NT2/D1 (cell line): ENCODE results near the gene SCNN1B.
"Not testable (repeated sequence)": the region's sequence is repeated elsewhere in the genome, so short reads cannot be mapped to it uniquely, and the experiment has no call there.

Source experiments
- DNase-seq: peaks from one replicate; pipeline ENCODE4 v3.0.0-alpha.2; 2011; ENCODE audit warnings: low read depth, low spot score
- H3K27me3 ChIP-seq: 2 replicates; pipeline ENCODE4 v1.6.0; 2011; ENCODE audit warnings: mild to moderate bottlenecking; ENCODE audit not compliant: insufficient read length, insufficient read depth
- H3K36me3 ChIP-seq: 2 replicates; pipeline ENCODE4 v1.6.1; 2011; ENCODE audit warnings: mild to moderate bottlenecking, low read length, mixed read lengths; ENCODE audit not compliant: insufficient read depth, insufficient read length
- H3K4me1 ChIP-seq: 2 replicates; pipeline ENCODE4 v1.5.1; 2011; ENCODE audit not compliant: insufficient read depth, insufficient read length
- H3K4me3 ChIP-seq: 2 replicates; pipeline ENCODE4 v1.5.1; 2011; ENCODE audit warnings: low read depth; ENCODE audit not compliant: insufficient read length
- H3K9ac ChIP-seq: 2 replicates; pipeline ENCODE4 v1.6.0; 2011; ENCODE audit warnings: low read depth; ENCODE audit not compliant: insufficient read length
- H3K9me3 ChIP-seq: 2 replicates; pipeline ENCODE4 v1.5.1; 2011; ENCODE audit warnings: mild to moderate bottlenecking, low read length; ENCODE audit not compliant: insufficient read depth
- SUZ12 ChIP-seq: IDR thresholded peaks from 2 replicates; pipeline ENCODE4 v1.6.1; 2011; ENCODE audit not compliant: insufficient read length, insufficient read depth; ENCODE audit errors: extremely low read depth
- YY1 ChIP-seq: IDR thresholded peaks from 2 replicates; pipeline ENCODE4 v1.6.1; 2011; ENCODE audit not compliant: insufficient read length, insufficient read depth
- ZNF274 ChIP-seq: IDR thresholded peaks from 2 replicates; pipeline ENCODE4 v1.6.1; 2011; ENCODE audit warnings: mild to moderate bottlenecking, low read depth, low read length

The SCNN1B gene

DNA sequence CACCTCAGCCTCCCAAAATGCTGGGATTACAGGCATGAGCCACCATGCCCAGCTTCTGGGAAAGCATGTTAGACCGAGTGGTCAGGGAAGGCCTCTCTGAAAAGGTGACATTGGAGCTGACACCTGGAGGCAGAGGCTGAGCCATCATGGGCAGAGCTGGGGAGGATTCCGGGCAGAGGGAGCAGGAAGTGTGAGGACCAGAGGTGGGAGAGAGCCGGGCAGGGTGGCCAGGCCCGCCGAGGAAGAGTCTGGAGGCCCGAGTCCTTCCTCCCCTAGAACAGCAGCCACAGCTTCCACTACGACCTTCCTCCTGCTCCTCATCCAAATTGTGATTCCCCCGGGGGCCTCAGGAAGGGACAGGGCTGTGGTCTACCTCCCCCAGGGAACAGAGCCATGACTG is 76.2 kb downstream of the SCNN1B start:
- H3K4me3 ChIP-seq: no peak overlapping the region
- no peak for TF ChIP-seq YY1
- no peak for TF ChIP-seq ZNF274
- no peak for TF ChIP-seq SUZ12
- H3K4me1 ChIP-seq: peaks cover 11% of the 10 kb centered on the region
- no peaks in the 10 kb centered on the region for H3K27me3 ChIP-seq
- H3K36me3 ChIP-seq: no peaks in the 10 kb centered on the region
- no peak for DNase-seq
- no peak overlapping the region for H3K9ac ChIP-seq
- H3K9me3 ChIP-seq: no peaks in the 10 kb centered on the region

DNA sequence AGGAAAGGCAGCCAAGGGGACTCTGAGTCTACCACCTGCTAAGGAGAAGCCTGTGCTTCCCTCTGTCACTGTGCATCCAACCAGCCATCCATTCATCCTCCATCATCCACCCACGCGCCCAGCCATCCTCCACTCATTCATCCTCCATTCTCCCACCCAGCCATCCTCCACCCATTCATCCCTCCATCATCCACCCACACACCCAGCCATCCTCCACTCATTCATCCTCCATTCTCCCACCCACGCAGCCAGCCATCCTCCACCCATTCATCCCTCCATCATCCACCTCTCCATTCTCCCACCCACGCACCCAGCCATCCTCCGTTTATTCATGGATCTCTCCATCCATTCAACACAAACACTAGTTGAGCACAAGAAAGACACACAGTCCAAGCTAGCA is 76.8 kb downstream of the SCNN1B start:
- H3K36me3 ChIP-seq: no peaks in the 10 kb centered on the region
- no peak overlapping the region for H3K4me3 ChIP-seq
- no peaks in the 10 kb centered on the region for H3K27me3 ChIP-seq
- DNase-seq: no peak
- H3K4me1 ChIP-seq: peaks cover 11% of the 10 kb centered on the region
- no peak for TF ChIP-seq SUZ12
- no peak for TF ChIP-seq ZNF274
- TF ChIP-seq YY1: no peak
- H3K9ac ChIP-seq: no peak overlapping the region
- H3K9me3 ChIP-seq: no peaks in the 10 kb centered on the region

DNA sequence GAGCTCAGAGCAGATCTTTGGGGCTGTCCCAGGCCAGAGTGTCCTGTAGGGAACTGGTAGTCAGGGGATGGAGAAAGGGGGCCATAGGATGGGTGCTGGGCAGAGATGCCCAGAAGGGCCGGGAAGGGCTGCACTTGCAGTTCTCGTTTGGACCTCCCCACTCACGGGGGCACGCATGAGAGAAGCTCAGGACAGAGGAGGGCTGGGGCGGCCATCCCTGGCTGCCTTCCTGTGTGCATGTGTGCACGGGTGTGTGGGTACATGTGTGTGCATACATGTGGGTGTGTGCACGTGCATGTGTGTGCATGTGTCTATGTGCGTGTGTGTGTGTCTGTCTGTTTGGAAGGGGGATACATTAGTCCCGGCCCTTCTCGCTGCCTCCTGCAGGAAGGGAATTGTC is 77.6 kb downstream of the SCNN1B start:
- TF ChIP-seq ZNF274 (no peak), SUZ12 (no peak), YY1 (no peak)
- H3K27me3 ChIP-seq: no peaks in the 10 kb centered on the region

DNA sequence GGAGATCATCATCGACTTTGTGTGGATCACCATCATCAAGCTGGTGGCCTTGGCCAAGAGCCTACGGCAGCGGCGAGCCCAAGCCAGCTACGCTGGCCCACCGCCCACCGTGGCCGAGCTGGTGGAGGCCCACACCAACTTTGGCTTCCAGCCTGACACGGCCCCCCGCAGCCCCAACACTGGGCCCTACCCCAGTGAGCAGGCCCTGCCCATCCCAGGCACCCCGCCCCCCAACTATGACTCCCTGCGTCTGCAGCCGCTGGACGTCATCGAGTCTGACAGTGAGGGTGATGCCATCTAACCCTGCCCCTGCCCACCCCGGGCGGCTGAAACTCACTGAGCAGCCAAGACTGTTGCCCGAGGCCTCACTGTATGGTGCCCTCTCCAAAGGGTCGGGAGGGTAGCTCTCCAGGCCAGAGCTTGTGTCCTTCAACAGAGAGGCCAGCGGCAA is 78.4 kb downstream of the SCNN1B start:
- DNase-seq: no peak
- no peaks in the 10 kb centered on the region for H3K9me3 ChIP-seq
- H3K27me3 ChIP-seq: no peaks in the 10 kb centered on the region

More for the DNA sequence above, 77.6 kb downstream of the SCNN1B start:
- Histone ChIP-seq H3K9ac (no peak overlapping the region), H3K36me3 (no peaks in the 10 kb centered on the region), H3K4me1 (peaks cover 11% of the 10 kb centered on the region), H3K4me3 (no peak overlapping the region), H3K9me3 (no peaks in the 10 kb centered on the region)
- no peak for DNase-seq

DNA sequence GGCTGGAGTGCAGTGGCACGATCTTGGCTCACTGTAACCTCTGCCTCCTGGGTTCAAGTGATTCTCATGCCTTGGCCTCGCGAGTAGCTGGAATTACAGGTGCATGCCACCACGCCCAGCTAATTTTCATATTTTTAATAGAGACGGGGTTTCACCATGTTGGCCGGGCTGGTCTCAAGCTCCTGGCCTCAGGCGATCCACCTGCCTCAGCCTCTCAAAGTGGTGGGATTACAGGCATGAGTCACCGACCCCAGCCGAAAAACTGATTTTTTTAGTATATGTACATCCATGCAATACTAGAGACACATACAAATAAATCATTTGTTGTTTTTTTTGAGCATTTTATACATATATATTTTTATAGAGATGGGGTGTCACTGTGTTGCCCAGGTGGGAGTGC is 79.6 kb downstream of the SCNN1B start:
- not testable (repeated sequence) for H3K4me3 ChIP-seq, DNase-seq, H3K4me1 ChIP-seq, H3K9me3 ChIP-seq, H3K36me3 ChIP-seq, H3K27me3 ChIP-seq, H3K9ac ChIP-seq

More for the DNA sequence above, 78.4 kb downstream of the SCNN1B start:
- H3K4me3 ChIP-seq: no peak overlapping the region
- H3K9ac ChIP-seq: no peak overlapping the region
- H3K4me1 ChIP-seq: peaks cover 11% of the 10 kb centered on the region
- H3K36me3 ChIP-seq: no peaks in the 10 kb centered on the region
- TF ChIP-seq YY1: no peak
- no peak for TF ChIP-seq SUZ12
- no peak for TF ChIP-seq ZNF274

DNA sequence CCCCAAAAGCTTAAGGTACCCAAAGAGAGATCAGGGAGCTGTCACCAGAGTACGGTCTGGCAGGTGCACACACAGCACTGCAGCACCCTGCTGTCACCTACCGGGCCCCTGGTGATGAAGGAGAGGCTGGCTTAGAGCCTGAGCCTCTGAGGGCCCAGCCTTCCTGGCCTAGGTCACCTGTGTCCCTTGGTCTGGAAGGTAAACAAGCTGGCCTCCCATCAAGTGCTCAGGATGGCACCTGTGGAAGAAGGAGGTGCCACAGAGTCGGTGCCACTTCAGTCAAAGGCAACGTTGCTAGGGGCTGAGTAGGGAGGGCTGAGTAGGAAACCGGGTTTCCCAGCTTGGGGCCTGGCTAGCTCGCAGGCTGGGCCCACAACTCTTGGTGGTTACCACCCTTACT is 80.2 kb downstream of the SCNN1B start:
- Histone ChIP-seq H3K27me3 (no peaks in the 10 kb centered on the region), H3K4me1 (peaks cover 4% of the 10 kb centered on the region), H3K9me3 (no peaks in the 10 kb centered on the region), H3K36me3 (no peaks in the 10 kb centered on the region), H3K4me3 (no peak overlapping the region), H3K9ac (no peak overlapping the region)
- TF ChIP-seq YY1 (no peak), ZNF274 (no peak), SUZ12 (no peak)
- no peak for DNase-seq

DNA sequence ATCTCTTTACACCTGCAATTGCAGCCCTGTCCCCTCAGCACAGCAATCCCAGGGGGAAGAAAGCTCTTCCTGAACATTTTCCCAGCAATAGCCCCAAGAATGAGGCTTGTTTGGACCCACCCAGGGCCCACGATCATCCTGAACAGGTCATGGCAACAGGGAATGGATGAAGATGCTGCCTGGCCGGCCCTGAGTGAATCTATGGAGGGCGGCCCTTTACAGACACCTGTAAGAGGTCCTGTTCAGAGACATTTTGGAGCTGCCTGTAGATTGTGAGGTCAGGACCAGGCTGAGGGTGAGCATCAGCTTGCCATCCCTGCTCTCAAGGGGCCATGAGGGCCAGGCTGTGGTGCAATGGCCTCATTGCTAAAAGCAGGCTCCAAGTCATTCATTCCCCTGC is 81.8 kb downstream of the SCNN1B start:
- H3K9ac ChIP-seq: no peak overlapping the region
- peaks cover 7% of the 10 kb centered on the region for H3K4me1 ChIP-seq
- H3K4me3 ChIP-seq: no peak overlapping the region
- H3K9me3 ChIP-seq: no peaks in the 10 kb centered on the region
- peaks cover 9% of the 10 kb centered on the region for H3K36me3 ChIP-seq
- DNase-seq: no peak
- H3K27me3 ChIP-seq: no peaks in the 10 kb centered on the region
- TF ChIP-seq ZNF274: no peak
- TF ChIP-seq YY1: no peak
- TF ChIP-seq SUZ12: no peak

DNA sequence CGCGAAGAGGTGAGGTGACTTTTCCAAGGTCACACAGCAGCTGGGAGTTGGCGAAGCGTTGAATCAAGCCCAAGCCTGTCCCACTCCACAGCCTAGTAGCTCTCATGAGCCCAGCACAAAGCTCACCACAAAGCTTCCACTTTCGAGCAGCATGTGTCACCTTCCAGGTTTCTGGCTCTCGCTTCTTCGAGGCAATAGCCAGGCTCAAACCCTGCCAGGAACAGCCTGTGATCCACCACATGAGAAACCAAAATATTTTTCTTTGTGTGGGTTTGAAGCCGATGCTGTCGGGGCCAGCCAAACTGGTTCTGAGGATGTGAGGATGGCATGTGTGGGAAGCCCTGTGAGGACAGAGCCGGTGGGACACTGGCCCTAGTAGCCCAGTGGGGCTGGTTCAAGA is 82.8 kb downstream of the SCNN1B start:
- H3K27me3 ChIP-seq: no peaks in the 10 kb centered on the region
- peaks cover 7% of the 10 kb centered on the region for H3K4me1 ChIP-seq
- no peak overlapping the region for H3K4me3 ChIP-seq
- no peak overlapping the region for H3K9ac ChIP-seq
- DNase-seq: no peak
- TF ChIP-seq YY1: no peak
- TF ChIP-seq SUZ12: no peak
- TF ChIP-seq ZNF274: no peak
- no peaks in the 10 kb centered on the region for H3K9me3 ChIP-seq
- H3K36me3 ChIP-seq: peaks cover 18% of the 10 kb centered on the region
